ENCODE data around the gene MLLT3. TPM values are rescaled to one million over a fixed set of nuclear protein-coding genes. Genes with fewer than 3 reads are reported as not detected.

The MLLT3 gene
- total and polyA plus RNA-seq, 3 donors from 2014 or later, result 5.2 to 11.0 (median 7.6) TPM

- intact Hi-C loops (cut with DNase I; ENCODE audit: low total_unique reads), result no loop called here
- Histone ChIP-seq H3K36me3 (ENCODE audit: low read depth, missing control alignments) (no peaks in the 10 kb centered on the region), H3K9me3 (no peaks in the 10 kb centered on the region), H3K4me1 (peaks cover 3% of the 10 kb centered on the region), H3K27me3 (no peaks in the 10 kb centered on the region), H3K4me3 (no peak overlapping the region), H3K27ac (no peak overlapping the region)
- DNase-seq, result no peak
- 40 to 45% methylated on average over 5 of the region's 5 CpGs for WGBS, 2 donors
- TF ChIP-seq POLR2A (IDR thresholded peaks at IDR 0.05), result no peak
- TF ChIP-seq, protein P1, sequence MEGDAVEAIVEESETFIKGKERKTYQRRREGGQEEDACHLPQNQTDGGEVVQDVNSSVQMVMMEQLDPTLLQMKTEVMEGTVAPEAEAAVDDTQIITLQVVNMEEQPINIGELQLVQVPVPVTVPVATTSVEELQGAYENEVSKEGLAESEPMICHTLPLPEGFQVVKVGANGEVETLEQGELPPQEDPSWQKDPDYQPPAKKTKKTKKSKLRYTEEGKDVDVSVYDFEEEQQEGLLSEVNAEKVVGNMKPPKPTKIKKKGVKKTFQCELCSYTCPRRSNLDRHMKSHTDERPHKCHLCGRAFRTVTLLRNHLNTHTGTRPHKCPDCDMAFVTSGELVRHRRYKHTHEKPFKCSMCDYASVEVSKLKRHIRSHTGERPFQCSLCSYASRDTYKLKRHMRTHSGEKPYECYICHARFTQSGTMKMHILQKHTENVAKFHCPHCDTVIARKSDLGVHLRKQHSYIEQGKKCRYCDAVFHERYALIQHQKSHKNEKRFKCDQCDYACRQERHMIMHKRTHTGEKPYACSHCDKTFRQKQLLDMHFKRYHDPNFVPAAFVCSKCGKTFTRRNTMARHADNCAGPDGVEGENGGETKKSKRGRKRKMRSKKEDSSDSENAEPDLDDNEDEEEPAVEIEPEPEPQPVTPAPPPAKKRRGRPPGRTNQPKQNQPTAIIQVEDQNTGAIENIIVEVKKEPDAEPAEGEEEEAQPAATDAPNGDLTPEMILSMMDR (IDR thresholded peaks at IDR 0.05), result no peak
These were observed 17.7 kb downstream of the MLLT3 start for GRCh38 chr9:20604562-20604961.

GRCh38 chr9:20603524-20604268 lies 18.6 kb downstream of the MLLT3 start:
- 48 to 57% methylated on average over 5 of the region's 5 CpGs for WGBS, 2 donors
- H3K4me3 ChIP-seq, result no peak overlapping the region
- peaks cover 3% of the 10 kb centered on the region for H3K4me1 ChIP-seq
- intact Hi-C loops (cut with DNase I; ENCODE audit: low total_unique reads), result no loop called here
- no peak for DNase-seq
- H3K9me3 ChIP-seq, result no peaks in the 10 kb centered on the region
- H3K27ac ChIP-seq, result no peak overlapping the region
- no peaks in the 10 kb centered on the region for H3K27me3 ChIP-seq
- H3K36me3 ChIP-seq (ENCODE audit: low read depth, missing control alignments), result no peaks in the 10 kb centered on the region
- TF ChIP-seq, protein P1 (IDR thresholded peaks at IDR 0.05), result no peak
- TF ChIP-seq POLR2A (IDR thresholded peaks at IDR 0.05), result no peak

DNA sequence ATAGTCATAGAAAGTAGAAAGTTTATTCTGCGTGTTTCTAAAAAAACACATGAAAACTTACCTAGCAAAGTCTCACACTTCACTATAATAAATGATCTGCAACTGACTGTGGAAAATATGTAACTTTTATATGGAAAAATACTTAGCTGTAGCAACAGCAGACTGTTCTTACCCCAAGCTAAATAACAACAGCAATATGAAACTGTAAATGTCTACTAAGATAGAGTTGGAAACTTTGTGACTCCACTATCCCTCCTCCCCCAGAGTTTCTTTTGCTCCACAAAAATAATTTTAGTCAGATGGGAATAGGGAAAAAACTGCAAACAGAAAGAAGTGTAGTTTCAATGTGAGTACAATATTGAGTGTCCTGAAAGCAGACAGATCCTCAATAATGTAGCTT lies 21.0 kb downstream of the MLLT3 start:
- Histone ChIP-seq H3K36me3 (ENCODE audit: low read depth, missing control alignments) (no peaks in the 10 kb centered on the region), H3K4me3 (no peak overlapping the region), H3K27me3 (no peaks in the 10 kb centered on the region), H3K27ac (no peak overlapping the region), H3K4me1 (peaks cover 3% of the 10 kb centered on the region), H3K9me3 (no peaks in the 10 kb centered on the region)
- DNase-seq, result no peak
- WGBS, 2 donors, result 76 to 87% methylated on average over 1 of the region's 1 CpG
- intact Hi-C loops (cut with DNase I; ENCODE audit: low total_unique reads), result no loop called here
- TF ChIP-seq, protein P1 (IDR thresholded peaks at IDR 0.05), result no peak
- TF ChIP-seq POLR2A (IDR thresholded peaks at IDR 0.05), result no peak

DNA sequence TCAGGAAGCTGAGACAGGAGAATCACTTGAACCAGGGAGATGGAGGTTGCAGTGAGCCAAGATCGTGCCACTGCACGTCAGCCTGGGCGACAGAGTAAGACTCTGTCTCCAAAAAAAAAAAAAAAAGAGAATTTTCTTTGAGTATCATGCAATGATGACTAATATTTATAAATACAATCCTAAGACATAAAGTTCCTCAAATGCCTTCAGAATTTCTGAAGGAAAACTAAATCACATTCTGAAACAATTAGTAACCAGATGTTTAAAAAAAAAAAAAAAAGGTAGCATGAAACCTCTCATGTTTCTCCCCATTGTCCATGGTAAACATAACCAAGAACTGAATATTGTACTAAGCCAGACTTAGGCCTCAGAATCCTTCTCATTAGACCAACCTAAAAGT lies 23.1 kb downstream of the MLLT3 start:
- no peak for DNase-seq
- TF ChIP-seq, protein P1 (IDR thresholded peaks at IDR 0.05), result no peak
- TF ChIP-seq POLR2A (IDR thresholded peaks at IDR 0.05), result no peak
- Histone ChIP-seq H3K27ac (no peak overlapping the region), H3K9me3 (no peaks in the 10 kb centered on the region), H3K4me1 (peaks cover 3% of the 10 kb centered on the region), H3K27me3 (no peaks in the 10 kb centered on the region), H3K36me3 (ENCODE audit: low read depth, missing control alignments) (no peaks in the 10 kb centered on the region), H3K4me3 (no peak overlapping the region)
- intact Hi-C loops (cut with DNase I; ENCODE audit: low total_unique reads), result no loop called here
- 90 to 95% methylated on average over 3 of the region's 3 CpGs for WGBS, 2 donors

GRCh38 chr9:20598367-20598766 lies 23.9 kb downstream of the MLLT3 start:
- TF ChIP-seq POLR2A (IDR thresholded peaks at IDR 0.05), result no peak
- TF ChIP-seq, protein P1 (IDR thresholded peaks at IDR 0.05), result no peak
- Histone ChIP-seq H3K27me3 (no peaks in the 10 kb centered on the region), H3K27ac (no peak overlapping the region), H3K9me3 (no peaks in the 10 kb centered on the region), H3K36me3 (ENCODE audit: low read depth, missing control alignments) (no peaks in the 10 kb centered on the region), H3K4me1 (peaks cover 3% of the 10 kb centered on the region), H3K4me3 (no peak overlapping the region)
- no peak for DNase-seq
- intact Hi-C loops (cut with DNase I; ENCODE audit: low total_unique reads), result no loop called here
- 86 to 94% methylated on average over 1 of the region's 1 CpG for WGBS, 2 donors

Measured in testis (tissue), 3 donors.